ENCODE measurements around the gene CPNE2.

DNA sequence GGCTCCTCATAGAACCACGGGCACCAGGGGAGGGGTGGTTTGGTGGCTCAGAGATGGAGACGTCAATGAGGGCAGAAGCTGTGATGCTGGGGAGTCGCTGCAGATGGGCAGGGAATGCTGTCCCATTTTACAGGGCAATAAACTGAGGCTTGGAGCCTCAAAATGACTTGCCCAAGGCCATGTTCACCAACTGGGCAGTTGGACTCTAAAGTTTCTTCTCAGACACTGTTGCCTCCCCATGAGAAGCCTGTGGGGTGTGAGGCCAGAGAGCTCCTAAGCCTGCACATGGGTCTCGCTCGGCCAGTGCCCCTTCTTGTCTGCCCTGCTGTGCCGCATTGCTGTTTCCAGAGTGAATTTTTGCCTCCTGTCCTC is 38.6 kb downstream of the CPNE2 start:
- TF ChIP-seq CTCF (IDR thresholded peaks at IDR 0.05) (no peak), EP300 (IDR thresholded peaks at IDR 0.05) (no peak), POLR2A (IDR thresholded peaks at IDR 0.05) (no peak)

Data from ovary (tissue), 3 donors.